ENCODE results near the gene SUCNR1.
"Not testable (repeated sequence)": the region's sequence is repeated elsewhere in the genome, so short reads cannot be mapped to it uniquely, and the experiment has no call there.

Gene SUCNR1

GRCh38 chr3:151874079-151874478 lies 636 bp downstream of the SUCNR1 start:
- DNase-seq: not testable (repeated sequence)

GRCh38 chr3:151875759-151876158 lies 2.3 kb downstream of the SUCNR1 start:
- no peak for DNase-seq

- DNase-seq: no peak
Measured at GRCh38 chr3:151877269-151877668, 3.8 kb downstream of the SUCNR1 start.

GRCh38 chr3:151878465-151878864 lies 5.0 kb downstream of the SUCNR1 start:
- DNase-seq: no peak

GRCh38 chr3:151879037-151879436 lies 5.6 kb downstream of the SUCNR1 start:
- DNase-seq: no peak

GRCh38 chr3:151879679-151880415 lies 6.4 kb downstream of the SUCNR1 start:
- no peak for DNase-seq

- DNase-seq: no peak
Measured at GRCh38 chr3:151880416-151880690, 6.9 kb downstream of the SUCNR1 start.

- no peak for DNase-seq
Measured at GRCh38 chr3:151881137-151881536, 7.7 kb downstream of the SUCNR1 start.

DNA sequence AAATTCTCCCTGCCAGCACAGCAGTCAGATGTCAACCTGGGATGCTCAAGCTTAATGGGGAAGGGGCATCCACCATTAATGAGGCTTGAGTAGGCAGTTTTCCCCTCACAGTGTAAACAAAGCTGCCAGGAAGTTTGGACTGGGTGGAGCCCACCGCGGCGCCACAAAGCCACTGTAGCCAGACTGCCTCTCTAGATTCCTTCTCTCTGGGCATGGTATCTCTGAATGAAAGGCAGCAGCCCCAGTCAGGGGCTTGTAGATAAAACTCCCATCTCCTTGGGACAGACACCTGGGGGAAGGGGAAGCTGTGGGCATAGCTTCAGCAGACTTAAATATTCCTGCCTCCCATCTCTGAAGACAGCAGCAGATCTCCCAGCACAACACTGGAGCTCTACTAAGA lies 12.0 kb downstream of the SUCNR1 start:
- not testable (repeated sequence) for DNase-seq

DNA sequence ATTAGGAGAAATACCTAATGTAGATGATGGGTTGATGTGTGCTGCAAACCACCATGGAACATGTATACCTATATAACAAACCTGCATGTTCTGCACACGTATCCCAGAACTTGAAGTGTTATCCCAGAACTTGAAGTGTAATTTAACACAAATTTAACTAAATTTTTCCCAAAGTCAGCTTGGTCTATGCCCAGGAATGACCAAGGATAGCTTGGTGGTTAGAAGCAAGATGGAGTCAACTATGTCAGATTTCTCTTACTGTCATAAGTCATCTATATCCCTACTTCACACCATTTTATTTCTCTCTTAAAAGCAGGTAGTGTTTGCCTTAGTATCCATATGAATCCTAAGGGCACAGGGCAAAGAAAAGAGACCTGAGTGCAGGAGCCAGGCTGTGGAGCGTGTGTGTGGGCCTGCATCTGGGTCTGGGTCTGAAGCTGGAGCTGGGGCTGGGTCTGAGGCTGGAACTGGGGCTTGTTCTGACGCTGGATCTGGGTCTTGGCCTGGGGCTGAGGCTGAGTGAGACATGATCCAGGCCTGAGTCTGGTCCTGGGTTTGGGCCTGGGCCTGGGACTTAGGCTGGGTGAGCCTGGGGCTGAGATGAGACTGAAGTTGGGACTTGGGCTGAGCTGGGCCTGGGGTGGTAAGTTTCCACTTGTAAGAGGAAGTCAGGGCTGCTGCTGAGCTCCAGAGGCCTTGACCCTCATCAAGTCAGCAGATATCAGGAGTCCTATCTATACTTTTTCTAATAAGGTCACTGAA lies 14.2 kb downstream of the SUCNR1 start:
- DNase-seq: not testable (repeated sequence)

DNA sequence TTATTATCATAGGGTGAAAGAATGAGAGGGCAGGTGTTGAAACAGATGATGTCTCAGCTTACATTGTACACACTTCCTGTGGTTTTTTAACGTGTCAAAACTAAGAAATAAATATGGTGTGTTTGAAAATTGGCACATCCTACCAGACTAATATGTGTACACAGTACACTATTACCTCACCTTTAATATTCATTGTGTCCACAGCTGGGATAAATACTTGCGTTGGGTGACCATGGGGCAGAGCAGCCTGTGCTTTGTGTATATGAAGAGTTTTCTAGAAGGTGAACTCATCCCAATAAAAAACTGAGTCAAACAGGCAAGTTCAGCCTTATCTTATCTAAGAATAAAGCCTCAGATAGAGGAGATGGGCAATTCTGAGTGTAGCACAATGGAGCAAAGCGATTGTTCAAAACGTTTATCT lies 17.3 kb downstream of the SUCNR1 start:
- DNase-seq: peak; percentile 12

- DNase-seq: no peak
Measured at GRCh38 chr3:151891721-151892120, 18.3 kb downstream of the SUCNR1 start.

- no peak for DNase-seq
Measured at GRCh38 chr3:151894219-151894618, 20.8 kb downstream of the SUCNR1 start.

DNA sequence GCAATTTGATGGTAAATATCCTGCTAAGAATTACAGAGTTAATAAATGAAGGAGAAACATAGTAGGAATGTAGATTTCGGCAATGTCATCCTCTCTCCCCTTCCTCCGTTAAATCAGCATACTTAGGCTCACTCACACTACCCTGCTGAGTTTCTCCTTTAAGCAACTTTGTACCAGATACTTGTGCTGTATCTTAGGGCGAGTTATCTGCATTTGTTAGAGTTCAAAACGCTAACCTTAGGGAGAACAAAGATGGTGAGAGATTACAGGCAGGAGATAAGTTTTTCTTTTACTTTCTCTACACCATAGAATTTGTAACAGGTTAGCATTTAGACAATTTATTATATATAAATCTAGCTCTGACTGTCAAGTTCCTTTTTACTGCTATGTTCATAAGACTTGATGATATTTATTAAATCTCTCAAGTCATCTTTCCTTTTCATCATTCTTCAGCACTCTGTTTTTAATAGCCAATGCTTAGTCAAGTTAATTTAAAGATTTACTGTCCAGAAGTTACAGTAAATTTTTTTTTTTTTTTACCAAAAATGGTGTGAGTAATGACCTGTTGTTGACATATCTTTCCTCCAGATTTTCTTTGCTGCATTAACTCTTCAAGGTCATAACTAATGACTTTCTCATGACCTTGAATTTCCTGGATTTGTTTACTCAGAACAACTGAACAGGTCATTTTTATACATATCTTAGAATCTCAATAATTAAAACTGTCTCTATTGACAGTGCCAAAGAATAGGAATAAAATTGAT lies 22.2 kb downstream of the SUCNR1 start:
- peak; percentile 18 for DNase-seq

DNA sequence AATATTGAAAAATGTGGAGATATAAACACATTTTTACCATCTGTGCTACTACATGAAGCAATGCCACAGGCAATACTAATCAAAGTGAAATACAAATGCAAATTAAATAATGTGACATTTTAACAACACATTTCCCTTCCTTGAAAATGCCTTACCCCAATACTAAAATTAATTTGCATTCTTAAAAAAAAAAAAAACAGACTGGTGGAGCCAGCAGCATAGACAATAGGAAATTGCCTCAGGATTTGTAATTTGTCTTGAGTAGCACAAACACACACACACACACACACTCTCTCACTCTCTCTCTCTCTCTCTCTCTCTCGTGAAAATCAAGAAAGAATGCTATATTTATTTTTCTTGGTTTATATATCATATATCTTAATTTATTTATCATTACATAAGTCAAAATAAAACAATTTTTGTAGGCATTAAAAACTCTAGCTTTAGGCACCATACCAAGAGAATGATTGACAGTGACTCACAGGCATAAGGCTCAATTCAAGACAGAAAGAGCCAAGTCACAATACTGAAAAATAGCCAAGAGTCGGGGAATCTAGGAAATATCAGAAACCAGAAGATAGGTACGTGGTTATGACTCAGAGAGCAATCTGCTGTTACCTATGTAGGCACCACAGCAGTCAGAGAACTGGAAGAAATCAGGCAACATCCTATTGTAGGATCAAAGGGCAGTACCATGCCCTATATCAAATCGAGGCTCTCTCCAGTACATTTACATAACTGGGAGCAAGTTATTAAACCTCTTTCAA lies 23.0 kb downstream of the SUCNR1 start:
- DNase-seq: no peak

- DNase-seq: not testable (repeated sequence)
Measured at GRCh38 chr3:151898121-151898520, 24.7 kb downstream of the SUCNR1 start.

- not testable (repeated sequence) for DNase-seq
Measured at GRCh38 chr3:151898564-151899261, 25.3 kb downstream of the SUCNR1 start.

- no peak for DNase-seq
Measured at GRCh38 chr3:151899996-151900395, 26.6 kb downstream of the SUCNR1 start.

- no peak for DNase-seq
Measured at GRCh38 chr3:151900460-151900859, 27.0 kb downstream of the SUCNR1 start.

DNA sequence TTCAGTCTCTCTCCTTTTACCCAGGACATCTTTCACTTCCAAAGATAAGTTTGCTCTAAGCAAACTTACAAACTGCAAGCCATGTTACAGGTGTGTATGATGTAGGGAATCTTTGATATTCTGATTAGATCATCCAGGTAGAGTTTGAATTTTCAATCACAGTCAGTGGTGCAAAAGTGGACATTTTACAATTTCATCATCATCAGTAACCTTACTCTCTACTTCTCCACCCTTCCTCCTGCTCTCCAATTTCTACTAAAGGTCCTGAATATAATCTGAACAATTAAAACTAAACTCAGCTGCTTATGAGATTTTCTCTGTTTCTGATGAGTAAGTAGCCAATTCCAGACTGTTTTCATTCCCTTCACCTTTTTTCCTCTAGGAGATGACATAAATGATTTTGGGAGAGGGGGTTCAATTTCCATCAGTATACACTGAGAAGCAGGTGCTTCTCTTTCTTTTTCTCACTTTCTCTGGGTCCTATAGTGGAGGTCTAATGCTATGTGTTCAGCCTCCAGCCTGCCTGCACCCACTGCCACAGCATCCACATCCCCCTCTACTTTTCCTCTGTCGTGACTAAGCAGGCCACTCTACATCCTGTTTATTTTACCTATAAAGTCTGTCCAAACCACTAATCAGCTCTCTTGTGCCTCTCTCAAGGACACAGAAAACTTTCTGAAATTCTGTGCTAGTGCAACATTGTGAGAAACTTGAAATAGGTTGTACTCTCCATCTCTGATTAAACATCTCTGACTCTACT lies 27.6 kb downstream of the SUCNR1 start:
- DNase-seq: no peak

DNA sequence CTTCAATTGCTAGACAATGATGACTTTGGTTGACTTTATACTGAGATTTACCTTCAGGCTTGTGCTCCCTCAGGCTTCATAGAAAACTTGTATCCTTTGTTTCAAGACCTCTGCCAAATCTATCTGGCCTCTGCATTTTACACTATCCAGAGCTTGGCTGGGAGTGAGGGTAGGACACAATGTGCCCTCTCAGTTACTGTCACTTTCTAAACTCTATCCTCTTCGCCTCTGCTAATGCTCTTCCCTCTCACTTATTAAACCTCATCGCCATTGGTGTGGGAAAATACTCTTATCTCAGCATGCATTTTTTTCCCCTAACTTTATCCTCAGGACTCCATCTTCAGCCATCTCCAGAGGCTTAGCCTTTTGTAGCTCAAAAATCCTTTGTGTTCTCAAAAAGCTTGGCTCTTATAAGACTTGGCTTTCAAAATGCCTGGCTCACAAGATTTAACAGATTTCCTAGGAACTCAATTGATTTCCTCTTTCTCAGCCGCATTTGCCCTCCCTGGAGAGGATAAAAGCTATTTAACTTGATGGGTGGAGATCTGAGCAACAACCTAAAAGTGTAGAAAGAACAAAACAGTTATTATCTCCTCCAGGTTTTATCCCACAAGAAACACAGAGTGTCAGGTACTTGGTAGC lies 28.3 kb downstream of the SUCNR1 start:
- DNase-seq: no peak
